Measurements from ENCODE around the gene CARD10. TPM values are rescaled to one million over a fixed set of nuclear protein-coding genes. Genes with fewer than 3 reads are reported as not detected.
A peak's percentile ranks its signal among the peaks of the same experiment; 100 is the strongest.

CARD10 gene
- total RNA-seq, 4 donors from 2014 or later = 2.6 to 5.7 (median 4.4) TPM

DNA sequence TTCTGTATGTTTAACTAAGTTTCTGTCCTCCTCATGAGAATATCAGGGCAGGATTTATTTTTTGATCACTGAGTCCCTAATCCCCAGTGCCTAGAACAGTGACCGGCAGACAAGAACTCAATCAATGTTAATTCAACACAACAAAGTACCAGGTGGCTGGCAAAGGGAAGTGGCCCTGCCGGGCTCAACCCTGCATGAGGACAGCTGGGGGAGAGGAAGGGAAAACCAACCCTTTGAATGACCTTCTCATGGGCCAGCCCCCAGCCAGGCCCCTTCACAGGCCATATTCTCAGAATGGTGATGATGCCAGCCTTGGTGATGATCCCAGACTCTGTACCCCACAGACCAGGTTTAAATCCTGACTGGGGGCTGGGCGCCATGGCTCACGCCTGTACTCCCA, 31.6 kb downstream of the CARD10 start:
- Histone ChIP-seq H3K9me3 (no peaks in the 10 kb centered on the region), H3K4me3 (no peak overlapping the region), H3K27ac (no peak overlapping the region), H3K4me1 (peaks cover 5 to 16% of the 10 kb centered on the region in 2 donors), H3K27me3 (peaks cover 0 to 8% (median 3%) of the 10 kb centered on the region in 3 donors), H3K36me3 (no peaks in the 10 kb centered on the region)
- DNase-seq (no peak), ATAC-seq (no peak)
- in situ Hi-C loops (cut with MboI; ENCODE audit: low sequenced_read_pairs in 4 of 4) (no loop called here), intact Hi-C loops (cut with DNase I; ENCODE audit: low total_unique reads) (no loop called here)
- TF ChIP-seq, protein P1, sequence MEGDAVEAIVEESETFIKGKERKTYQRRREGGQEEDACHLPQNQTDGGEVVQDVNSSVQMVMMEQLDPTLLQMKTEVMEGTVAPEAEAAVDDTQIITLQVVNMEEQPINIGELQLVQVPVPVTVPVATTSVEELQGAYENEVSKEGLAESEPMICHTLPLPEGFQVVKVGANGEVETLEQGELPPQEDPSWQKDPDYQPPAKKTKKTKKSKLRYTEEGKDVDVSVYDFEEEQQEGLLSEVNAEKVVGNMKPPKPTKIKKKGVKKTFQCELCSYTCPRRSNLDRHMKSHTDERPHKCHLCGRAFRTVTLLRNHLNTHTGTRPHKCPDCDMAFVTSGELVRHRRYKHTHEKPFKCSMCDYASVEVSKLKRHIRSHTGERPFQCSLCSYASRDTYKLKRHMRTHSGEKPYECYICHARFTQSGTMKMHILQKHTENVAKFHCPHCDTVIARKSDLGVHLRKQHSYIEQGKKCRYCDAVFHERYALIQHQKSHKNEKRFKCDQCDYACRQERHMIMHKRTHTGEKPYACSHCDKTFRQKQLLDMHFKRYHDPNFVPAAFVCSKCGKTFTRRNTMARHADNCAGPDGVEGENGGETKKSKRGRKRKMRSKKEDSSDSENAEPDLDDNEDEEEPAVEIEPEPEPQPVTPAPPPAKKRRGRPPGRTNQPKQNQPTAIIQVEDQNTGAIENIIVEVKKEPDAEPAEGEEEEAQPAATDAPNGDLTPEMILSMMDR (IDR thresholded peaks at IDR 0.05 in 4 of 5, conservative IDR thresholded peaks at IDR 0.05 in 1 of 5) = no peak
- TF ChIP-seq POLR2A (IDR thresholded peaks at IDR 0.05) = no peak

DNA sequence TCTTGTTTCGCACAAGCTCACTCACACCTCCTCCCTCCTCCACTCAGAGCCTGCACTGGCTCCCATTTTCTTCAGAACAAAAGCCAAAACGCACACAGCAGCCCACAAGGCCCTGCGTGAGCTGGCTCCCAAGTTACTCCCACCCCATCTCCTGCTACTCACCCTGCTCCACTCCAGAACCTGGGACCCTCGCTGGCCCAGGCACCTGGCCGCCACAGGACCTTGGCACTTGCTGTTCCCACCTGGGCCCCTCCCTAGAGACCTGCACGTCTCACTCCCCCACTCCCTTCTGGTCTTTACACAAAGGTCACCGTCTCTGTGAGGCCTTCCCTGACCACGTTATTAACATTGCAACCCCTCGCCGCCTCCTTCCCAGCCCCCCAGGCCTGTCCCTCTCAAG, 32.1 kb downstream of the CARD10 start:
- peaks cover 0 to 8% (median 3%) of the 10 kb centered on the region in 3 donors for H3K27me3 ChIP-seq
- H3K4me3 ChIP-seq = no peak overlapping the region
- in situ Hi-C loops (cut with MboI; ENCODE audit: low sequenced_read_pairs in 4 of 4) (no loop called here), intact Hi-C loops (cut with DNase I; ENCODE audit: low total_unique reads) (no loop called here)
- no peaks in the 10 kb centered on the region for H3K36me3 ChIP-seq
- DNase-seq (no peak), ATAC-seq (no peak)
- H3K9me3 ChIP-seq = no peaks in the 10 kb centered on the region
- H3K4me1 ChIP-seq = peaks cover 5 to 16% of the 10 kb centered on the region in 2 donors
- peak overlapping the region in 2 of 4 donors; percentile 57 to 74 for H3K27ac ChIP-seq
- TF ChIP-seq, protein P1 (IDR thresholded peaks at IDR 0.05 in 4 of 5, conservative IDR thresholded peaks at IDR 0.05 in 1 of 5) = no peak
- no peak for TF ChIP-seq POLR2A (IDR thresholded peaks at IDR 0.05)

DNA sequence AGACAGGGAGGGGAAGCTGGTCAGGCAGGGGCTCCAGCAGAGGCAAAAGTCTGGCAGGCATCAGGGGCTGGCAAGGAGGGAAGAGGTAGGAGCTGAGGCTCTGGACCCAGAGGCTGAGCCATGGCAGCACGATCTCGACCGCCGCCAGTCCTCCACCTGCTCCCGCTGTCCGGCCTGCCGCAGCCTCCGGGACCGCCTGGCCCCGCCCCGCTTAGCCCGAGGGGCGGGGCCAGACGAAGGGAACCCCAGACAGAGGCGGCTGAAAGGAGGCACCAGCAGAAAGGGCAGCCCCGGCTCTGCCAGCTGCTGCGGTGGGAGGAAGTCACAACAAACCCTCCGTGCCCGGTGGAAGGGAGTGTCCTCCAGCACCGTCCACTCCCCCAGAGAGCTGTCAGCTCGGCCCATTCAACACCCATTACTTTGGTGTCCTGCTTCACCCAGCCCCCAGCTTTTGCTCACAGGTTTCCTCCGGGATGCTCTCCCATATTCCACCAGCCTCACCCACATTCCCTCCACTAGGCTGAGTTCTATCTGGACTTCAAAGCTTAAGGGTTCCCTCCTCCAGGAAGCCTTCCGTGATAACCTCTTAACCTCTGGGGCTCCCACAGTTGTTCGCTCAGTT, 32.9 kb downstream of the CARD10 start, which contains the start of gene MFNG:
Gene MFNG (minus strand): TSS at position 161 of the 622 bp plus-strand sequence. CDS start 207 bp downstream, outside the sequence.
- Histone ChIP-seq H3K27me3 (peaks cover 0 to 8% (median 3%) of the 10 kb centered on the region in 3 donors), H3K4me3 (peak within 1 kb of the TSS; percentile 31 to 53 (median 43)), H3K4me1 (peaks cover 5 to 16% of the 10 kb centered on the region in 2 donors), H3K36me3 (no peaks in the 10 kb centered on the region), H3K9me3 (no peaks in the 10 kb centered on the region), H3K27ac (peak within 1 kb of the TSS; percentile 51 to 74 (median 67))
- ATAC-seq = peak; percentile 62 to 65
- in situ Hi-C loops (cut with MboI; ENCODE audit: low sequenced_read_pairs in 4 of 4) (no loop called here), intact Hi-C loops (cut with DNase I; ENCODE audit: low total_unique reads) (no loop called here)
- TF ChIP-seq, protein P1 (IDR thresholded peaks at IDR 0.05 in 4 of 5, conservative IDR thresholded peaks at IDR 0.05 in 1 of 5) = no peak
- TF ChIP-seq POLR2A (IDR thresholded peaks at IDR 0.05) = peak in 1 of 2 donors; percentile 17
- DNase-seq = peak; percentile 45 to 58

DNA sequence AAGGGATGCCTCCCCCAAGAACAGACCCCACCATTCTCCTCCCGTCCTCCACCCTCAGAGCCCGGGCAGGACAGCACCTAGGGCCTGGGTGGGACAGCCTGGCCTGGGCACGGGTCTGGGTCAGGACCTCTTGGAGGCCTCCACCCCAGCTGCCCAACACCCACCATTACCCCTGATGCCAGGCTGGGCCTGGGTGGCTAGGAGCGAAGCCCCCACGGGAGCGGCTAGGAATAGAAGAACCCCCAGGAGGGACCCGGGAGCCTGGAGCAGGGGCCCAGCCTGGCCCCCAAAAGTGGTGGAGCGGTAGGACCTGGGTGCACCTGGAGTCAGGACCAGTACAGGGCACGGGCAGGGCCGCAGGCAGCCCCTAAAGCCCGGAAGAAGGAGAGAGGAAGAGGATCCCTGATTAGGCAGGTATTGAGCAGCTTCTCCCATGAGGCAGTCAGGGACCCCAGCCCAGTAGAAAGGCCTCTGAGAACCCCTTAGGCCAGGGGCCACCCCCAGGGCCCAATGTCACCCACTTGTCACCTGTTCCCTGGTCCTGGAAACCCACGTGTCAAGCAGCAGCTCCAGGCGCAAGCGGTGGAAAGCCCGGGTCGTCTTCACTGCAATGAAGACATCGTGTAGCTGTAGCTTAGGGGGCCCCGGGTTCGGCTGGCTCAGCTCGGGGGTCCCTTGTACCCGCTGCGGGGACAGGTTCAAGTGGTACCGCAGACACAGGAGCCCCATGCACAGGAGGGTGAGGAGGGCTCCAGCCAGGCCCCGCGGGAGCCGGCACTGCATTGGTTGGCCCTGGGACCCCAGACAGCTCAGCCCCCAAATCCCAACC, 33.6 kb downstream of the CARD10 start:
- H3K36me3 ChIP-seq = no peaks in the 10 kb centered on the region
- peak overlapping the region; percentile 31 to 53 (median 43) for H3K4me3 ChIP-seq
- peaks cover 5 to 16% of the 10 kb centered on the region in 2 donors for H3K4me1 ChIP-seq
- in situ Hi-C loops (cut with MboI; ENCODE audit: low sequenced_read_pairs in 4 of 4) = no loop called here
- ATAC-seq = no peak
- no peak for TF ChIP-seq POLR2A (IDR thresholded peaks at IDR 0.05)
- TF ChIP-seq, protein P1 (IDR thresholded peaks at IDR 0.05 in 4 of 5, conservative IDR thresholded peaks at IDR 0.05 in 1 of 5) = no peak
- H3K9me3 ChIP-seq = no peaks in the 10 kb centered on the region
- peaks cover 0 to 8% (median 3%) of the 10 kb centered on the region in 3 donors for H3K27me3 ChIP-seq
- peak overlapping the region; percentile 51 to 74 (median 67) for H3K27ac ChIP-seq
- DNase-seq = no peak
- intact Hi-C loops (cut with DNase I; ENCODE audit: low total_unique reads) = no loop called here
